22Rv1 (cell line): Measurements from ENCODE around the gene OR52B2.

Experiments used
- CTCF ChIP-seq: fragments of 450-650 bp; IDR thresholded peaks from 2 replicates; pipeline ENCODE4 v1.5.1; 2017; ENCODE audit warnings: mild to moderate bottlenecking
- ZFX ChIP-seq: fragments of 450-650 bp; IDR thresholded peaks from 2 replicates; pipeline ENCODE4 v1.6.1; 2017; ENCODE audit warnings: antibody characterized with exemption, borderline replicate concordance

- TF ChIP-seq CTCF, result no peak
- no peak for TF ChIP-seq ZFX
Observed at GRCh38 chr11:6214530-6214929, 44.4 kb upstream of the OR52B2 start.
